ENCODE measurements around the gene SCART1.

SCART1 gene

DNA sequence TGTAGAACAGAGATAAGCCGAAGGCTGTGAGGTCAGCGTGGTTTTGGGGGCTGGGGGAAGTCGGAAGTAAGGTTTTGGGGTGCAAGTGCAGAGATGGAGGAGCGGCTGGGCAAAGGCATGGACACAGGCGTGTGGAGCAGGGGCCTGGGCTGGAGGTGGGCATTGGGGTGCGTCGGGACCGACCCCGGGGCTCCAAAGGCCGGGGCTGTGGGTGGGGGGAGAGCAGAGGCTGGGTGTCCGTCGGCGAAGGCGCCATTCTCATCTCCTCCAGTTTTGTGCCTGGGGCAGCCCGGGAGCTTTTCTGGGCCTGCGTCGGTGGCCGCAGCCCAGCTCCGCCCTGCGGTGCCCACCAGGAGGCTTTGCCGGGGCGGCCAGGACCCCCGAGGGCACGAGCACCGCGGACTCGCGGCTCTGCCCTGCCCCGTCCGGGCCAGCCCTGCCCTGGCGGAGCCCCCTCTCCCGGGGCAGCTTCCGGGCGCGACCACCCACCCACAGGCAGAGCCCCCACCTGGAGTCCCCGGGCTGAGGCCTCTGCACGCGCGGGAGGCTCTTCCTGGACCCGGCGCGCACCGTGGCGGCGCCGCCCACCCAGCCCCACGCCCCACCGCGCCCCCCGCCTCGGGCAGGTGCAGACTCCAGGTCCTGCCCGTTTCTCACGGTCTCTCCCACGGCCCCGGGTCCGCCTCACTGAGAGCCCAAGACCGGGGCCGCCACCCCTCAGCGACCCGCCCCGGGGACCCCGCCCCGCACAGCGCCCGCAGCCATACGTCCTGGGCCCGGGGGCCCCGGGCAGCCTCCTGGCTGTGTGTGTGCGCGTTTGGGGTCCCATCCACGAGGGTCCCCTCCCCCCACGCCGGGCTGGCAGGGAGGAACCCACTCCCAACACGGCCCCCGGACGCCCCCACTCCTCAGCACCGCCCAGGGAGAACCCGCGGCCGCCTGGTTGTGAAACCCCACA, 7.7 kb upstream of the SCART1 start:
- DNase-seq (ENCODE audit: low read depth), result no peak
- H3K4me3 ChIP-seq (ENCODE audit: low read length), result no peak overlapping the region
- TF ChIP-seq, protein P1, sequence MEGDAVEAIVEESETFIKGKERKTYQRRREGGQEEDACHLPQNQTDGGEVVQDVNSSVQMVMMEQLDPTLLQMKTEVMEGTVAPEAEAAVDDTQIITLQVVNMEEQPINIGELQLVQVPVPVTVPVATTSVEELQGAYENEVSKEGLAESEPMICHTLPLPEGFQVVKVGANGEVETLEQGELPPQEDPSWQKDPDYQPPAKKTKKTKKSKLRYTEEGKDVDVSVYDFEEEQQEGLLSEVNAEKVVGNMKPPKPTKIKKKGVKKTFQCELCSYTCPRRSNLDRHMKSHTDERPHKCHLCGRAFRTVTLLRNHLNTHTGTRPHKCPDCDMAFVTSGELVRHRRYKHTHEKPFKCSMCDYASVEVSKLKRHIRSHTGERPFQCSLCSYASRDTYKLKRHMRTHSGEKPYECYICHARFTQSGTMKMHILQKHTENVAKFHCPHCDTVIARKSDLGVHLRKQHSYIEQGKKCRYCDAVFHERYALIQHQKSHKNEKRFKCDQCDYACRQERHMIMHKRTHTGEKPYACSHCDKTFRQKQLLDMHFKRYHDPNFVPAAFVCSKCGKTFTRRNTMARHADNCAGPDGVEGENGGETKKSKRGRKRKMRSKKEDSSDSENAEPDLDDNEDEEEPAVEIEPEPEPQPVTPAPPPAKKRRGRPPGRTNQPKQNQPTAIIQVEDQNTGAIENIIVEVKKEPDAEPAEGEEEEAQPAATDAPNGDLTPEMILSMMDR (conservative IDR thresholded peaks at IDR 0.05; ENCODE audit: low read depth, low read length), result no peak

DNA sequence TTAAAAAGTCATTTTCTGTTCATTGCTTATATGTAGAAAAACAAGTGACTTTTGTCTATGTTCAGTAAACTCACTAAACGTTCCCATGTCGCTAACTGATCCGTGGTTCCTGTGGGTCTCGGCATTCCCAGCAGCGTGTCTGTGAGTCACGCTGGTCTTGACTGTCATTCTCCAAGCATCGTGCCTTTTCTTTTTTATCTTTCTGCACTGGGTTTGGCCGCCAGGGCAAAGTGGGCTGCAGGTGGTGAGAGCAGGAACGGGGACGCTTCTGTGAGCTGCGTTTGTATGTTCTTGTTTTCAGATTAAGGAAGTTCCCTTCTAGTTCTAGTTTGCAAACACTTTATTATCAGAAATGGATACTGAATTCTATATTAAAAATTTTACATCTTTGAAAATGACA, 6.8 kb upstream of the SCART1 start:
- TF ChIP-seq, protein P1 (conservative IDR thresholded peaks at IDR 0.05; ENCODE audit: low read depth, low read length), result no peak

DNA sequence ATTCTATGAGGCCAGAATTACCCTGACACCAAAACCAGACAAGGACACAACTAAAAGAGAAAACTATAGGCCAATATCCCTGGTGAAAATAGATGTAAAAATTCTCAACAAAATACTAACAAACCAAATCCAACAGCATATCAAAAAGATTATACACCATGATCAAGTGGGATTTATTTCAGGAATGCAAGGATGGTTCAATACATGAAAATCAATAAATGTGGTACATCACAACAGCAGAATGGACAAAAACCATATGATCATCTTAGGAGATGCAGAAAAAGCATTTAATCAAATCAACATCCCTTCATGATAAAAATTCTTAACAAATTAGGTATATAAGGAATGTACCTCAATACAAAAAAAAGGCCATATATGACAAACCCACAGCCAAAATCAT, 5.6 kb upstream of the SCART1 start:
- TF ChIP-seq, protein P1 (conservative IDR thresholded peaks at IDR 0.05; ENCODE audit: low read depth, low read length), result no peak
- DNase-seq (ENCODE audit: low read depth), result no peak
- no peak overlapping the region for H3K4me3 ChIP-seq (ENCODE audit: low read length)

More for the DNA sequence above, 6.8 kb upstream of the SCART1 start:
- H3K4me3 ChIP-seq (ENCODE audit: low read length), result no peak overlapping the region
- no peak for DNase-seq (ENCODE audit: low read depth)

DNA sequence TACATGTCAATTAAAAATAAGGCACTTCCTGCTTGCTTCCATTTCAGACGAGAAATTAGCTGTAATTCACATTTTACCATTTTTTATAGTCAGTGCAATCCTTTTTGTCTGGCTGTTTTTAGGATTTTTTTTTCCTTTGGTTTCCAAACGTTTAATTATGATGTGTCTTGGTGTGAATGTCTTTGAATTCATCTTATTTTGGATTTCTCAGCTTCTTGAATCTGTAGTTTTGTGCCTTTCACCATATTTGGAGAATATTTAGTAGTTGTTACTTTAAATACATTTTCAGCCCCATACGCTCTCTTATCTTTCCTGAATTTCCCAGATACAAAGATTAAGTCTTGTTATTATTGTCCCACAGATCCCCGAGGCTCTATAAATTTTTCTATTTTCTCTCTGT, 2.4 kb upstream of the SCART1 start:
- no peak overlapping the region for H3K4me3 ChIP-seq (ENCODE audit: low read length)
- DNase-seq (ENCODE audit: low read depth), result no peak
- TF ChIP-seq, protein P1 (conservative IDR thresholded peaks at IDR 0.05; ENCODE audit: low read depth, low read length), result no peak

DNA sequence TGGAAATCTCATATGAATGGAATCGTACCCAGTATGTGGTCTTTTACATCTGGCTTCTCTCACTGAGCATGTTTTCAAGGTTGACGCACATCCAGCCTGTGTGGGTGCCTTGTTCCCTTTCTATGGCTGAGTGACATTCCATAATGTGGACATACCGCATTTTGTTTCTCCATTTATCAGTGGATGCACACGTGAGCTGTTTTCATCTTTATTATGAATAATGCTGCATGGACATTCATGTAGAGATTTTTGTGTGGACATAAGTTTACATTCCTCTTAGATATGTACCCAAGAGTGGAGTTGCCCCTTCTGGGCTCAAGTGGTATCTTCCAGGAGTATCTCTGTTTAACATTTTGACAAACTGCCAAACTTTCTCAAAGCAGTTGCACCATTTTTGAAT, 1.3 kb upstream of the SCART1 start:
- TF ChIP-seq, protein P1 (conservative IDR thresholded peaks at IDR 0.05; ENCODE audit: low read depth, low read length), result no peak
- DNase-seq (ENCODE audit: low read depth), result no peak
- H3K4me3 ChIP-seq (ENCODE audit: low read length), result no peak overlapping the region

DNA sequence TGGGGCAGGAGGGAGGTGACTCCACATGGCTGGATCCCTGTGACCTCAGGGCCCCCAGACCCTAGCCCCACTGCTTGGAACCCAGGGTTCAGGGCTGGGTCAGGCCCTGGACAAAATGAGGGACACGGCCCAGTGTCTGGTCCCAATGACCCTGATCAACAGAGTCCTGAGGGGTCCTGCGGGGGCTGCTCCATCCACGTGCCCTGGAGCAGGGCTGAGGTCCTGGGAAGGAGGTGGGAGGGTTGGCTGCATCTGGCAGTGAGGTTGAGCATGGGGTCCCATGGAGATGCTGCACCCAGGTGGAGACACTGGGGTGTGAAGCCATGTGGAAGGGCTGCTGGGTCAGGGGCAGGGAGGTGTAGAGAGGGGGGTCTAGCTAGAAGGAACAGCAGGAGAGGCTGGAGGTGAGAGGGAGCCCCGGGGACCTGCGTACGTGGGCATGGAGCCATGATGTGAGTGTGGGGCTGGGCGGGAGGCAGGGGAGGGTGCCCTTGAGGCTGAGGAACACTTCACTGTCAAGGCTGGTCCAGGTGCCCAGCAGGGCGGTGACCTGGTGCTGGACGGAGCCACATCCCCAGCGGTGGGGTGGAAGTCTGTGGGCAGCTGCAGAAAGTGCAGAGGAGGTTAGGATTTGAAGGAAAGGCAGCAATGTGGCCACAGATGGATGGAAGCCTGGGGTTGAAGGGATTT, 604 bp downstream of the SCART1 start:
- H3K4me3 ChIP-seq (ENCODE audit: low read length), result no peak overlapping the region
- DNase-seq (ENCODE audit: low read depth), result no peak
- TF ChIP-seq, protein P1 (conservative IDR thresholded peaks at IDR 0.05; ENCODE audit: low read depth, low read length), result no peak

All from retinal pigment epithelial cell (primary cell).